SK-N-SH treated with all-trans-retinoic acid at 6 μM for 48 hours (cell line): ENCODE measurements around the gene GEMIN4.
"Not testable (repeated sequence)": the region's sequence is repeated elsewhere in the genome, so short reads cannot be mapped to it uniquely, and the experiment has no call there.

Source experiments
- ATAC-seq: fragments of 200-7000 bp; cut with Tn5 transposase; 3 replicates; pipeline ENCODE4 v1.9.1; 2020; ENCODE audit warnings: mild to moderate bottlenecking, moderate library complexity
- ARNTL ChIP-seq: fragments of 450-650 bp; formaldehyde crosslinking; IDR thresholded peaks from 2 replicates; pipeline ENCODE4 v1.5.0; 2020; ENCODE audit warnings: low read depth, mild to moderate bottlenecking, moderate library complexity, borderline replicate concordance
- BACH2 ChIP-seq: fragments of 250-450 bp; sonication (Bioruptor Pico); IDR thresholded peaks from 2 replicates; pipeline ENCODE4 v1.9.0; 2021; ENCODE audit warnings: mild to moderate bottlenecking, borderline replicate concordance
- CSDC2 ChIP-seq: fragments of 250-450 bp; sonication (Bioruptor Pico); IDR thresholded peaks from 2 replicates; pipeline ENCODE4 v1.5.0; 2020; ENCODE audit warnings: mild to moderate bottlenecking, moderate library complexity
- GLIS3 ChIP-seq: fragments of 250-450 bp; sonication (Bioruptor Pico); IDR thresholded peaks from 2 replicates; pipeline ENCODE4 v1.5.0; 2020; ENCODE audit warnings: mild to moderate bottlenecking, moderate library complexity
- ISL1 ChIP-seq: fragments of 250-450 bp; sonication (Bioruptor Pico); IDR thresholded peaks from 2 replicates; pipeline ENCODE4 v2.1.2; 2022; ENCODE audit warnings: mild to moderate bottlenecking, moderate library complexity
- OSR1 ChIP-seq: fragments of 250-450 bp; sonication (Bioruptor Pico); IDR thresholded peaks from 2 replicates; pipeline ENCODE4 v1.8.0; 2022; ENCODE audit warnings: moderate library complexity, mild to moderate bottlenecking, inconsistent platforms
- PPARA ChIP-seq: fragments of 250-450 bp; sonication (Bioruptor Pico); IDR thresholded peaks from 2 replicates; pipeline ENCODE4 v1.5.0; 2020; ENCODE audit warnings: mild to moderate bottlenecking, borderline replicate concordance
- RARB ChIP-seq: fragments of 250-450 bp; sonication (Bioruptor Pico); IDR thresholded peaks from 2 replicates; pipeline ENCODE4 v1.8.0; 2021; ENCODE audit warnings: mild to moderate bottlenecking, moderate library complexity
- TCF4 ChIP-seq: fragments of 250-450 bp; sonication (Bioruptor Pico); IDR thresholded peaks from 2 replicates; pipeline ENCODE4 v1.8.0; 2021; ENCODE audit warnings: mild to moderate bottlenecking, moderate library complexity, borderline replicate concordance
- ZC3H10 ChIP-seq: fragments of 250-450 bp; sonication (Bioruptor Pico); IDR thresholded peaks from 2 replicates; pipeline ENCODE4 v1.5.1; 2021; ENCODE audit warnings: mild to moderate bottlenecking, moderate library complexity
- ZFP3 ChIP-seq: fragments of 250-450 bp; sonication (Bioruptor Pico); IDR thresholded peaks from 2 replicates; pipeline ENCODE4 v1.5.0; 2020; ENCODE audit warnings: mild to moderate bottlenecking, moderate library complexity
- ZFP30 ChIP-seq: fragments of 450-650 bp; formaldehyde crosslinking; IDR thresholded peaks from 2 replicates; pipeline ENCODE4 v1.5.0; 2022; ENCODE audit warnings: mild to moderate bottlenecking, moderate library complexity
- ZNF565 ChIP-seq: fragments of 450-650 bp; formaldehyde crosslinking; conservative IDR thresholded peaks from 2 replicates; pipeline ENCODE4 v1.5.0; 2020; ENCODE audit warnings: low read depth, mild to moderate bottlenecking, moderate library complexity
- ZNF70 ChIP-seq: fragments of 450-650 bp; formaldehyde crosslinking; IDR thresholded peaks from 2 replicates; pipeline ENCODE4 v1.5.0; 2020; ENCODE audit warnings: mild to moderate bottlenecking, moderate library complexity
- ZNF8 ChIP-seq: fragments of 450-650 bp; formaldehyde crosslinking; IDR thresholded peaks from 2 replicates; pipeline ENCODE4 v1.5.0; 2020; ENCODE audit warnings: mild to moderate bottlenecking, moderate library complexity
- TF ChIP-seq, protein P1 (sequence below): fragments of 250-450 bp; sonication (Bioruptor Pico); IDR thresholded peaks from 2 replicates; pipeline ENCODE4 v1.5.1; 2020; ENCODE audit warnings: low read depth, mild to moderate bottlenecking, moderate library complexity
- TF ChIP-seq, protein P2 (sequence below): fragments of 250-450 bp; sonication (Bioruptor Pico); IDR thresholded peaks from 2 replicates; pipeline ENCODE4 v1.5.1; 2021; ENCODE audit warnings: mild to moderate bottlenecking, moderate library complexity
- TF ChIP-seq, protein P3 (sequence below): fragments of 250-450 bp; sonication (Bioruptor Pico); IDR thresholded peaks from 2 replicates; pipeline ENCODE4 v1.8.0; 2020; ENCODE audit warnings: mild to moderate bottlenecking, moderate library complexity, borderline replicate concordance
- TF ChIP-seq, protein P4 (sequence below): fragments of 250-450 bp; sonication (Bioruptor Pico); IDR thresholded peaks from 2 replicates; pipeline ENCODE4 v1.8.0; 2021; ENCODE audit warnings: low read depth, mild to moderate bottlenecking, moderate library complexity, borderline replicate concordance

The GEMIN4 gene

DNA sequence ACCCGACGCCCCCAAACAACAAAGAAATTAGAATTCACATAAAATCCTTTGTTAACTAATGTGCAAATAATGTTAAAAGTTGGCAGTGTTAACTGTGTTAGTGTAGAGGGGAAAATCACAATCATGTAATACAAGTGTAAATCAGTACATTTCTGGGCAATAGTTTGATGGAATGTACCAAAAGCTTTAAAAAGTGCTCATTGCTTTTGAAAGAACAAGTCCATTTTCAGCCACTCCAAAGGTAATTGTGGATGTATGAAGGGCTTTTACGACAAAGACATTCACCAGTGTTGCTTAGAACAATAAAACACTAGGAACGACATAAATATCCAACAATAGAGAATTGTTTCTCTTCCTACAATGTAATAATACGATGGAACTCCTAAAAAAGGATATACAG is 21.0 kb upstream of the GEMIN4 start:
- ATAC-seq: no peak
- TF ChIP-seq TCF4: no peak
- no peak for TF ChIP-seq PPARA (CRISPR knock-in tag)
- no peak for TF ChIP-seq ISL1
- no peak for TF ChIP-seq ZC3H10
- no peak for TF ChIP-seq RARB (CRISPR knock-in tag)
- TF ChIP-seq, protein P1, sequence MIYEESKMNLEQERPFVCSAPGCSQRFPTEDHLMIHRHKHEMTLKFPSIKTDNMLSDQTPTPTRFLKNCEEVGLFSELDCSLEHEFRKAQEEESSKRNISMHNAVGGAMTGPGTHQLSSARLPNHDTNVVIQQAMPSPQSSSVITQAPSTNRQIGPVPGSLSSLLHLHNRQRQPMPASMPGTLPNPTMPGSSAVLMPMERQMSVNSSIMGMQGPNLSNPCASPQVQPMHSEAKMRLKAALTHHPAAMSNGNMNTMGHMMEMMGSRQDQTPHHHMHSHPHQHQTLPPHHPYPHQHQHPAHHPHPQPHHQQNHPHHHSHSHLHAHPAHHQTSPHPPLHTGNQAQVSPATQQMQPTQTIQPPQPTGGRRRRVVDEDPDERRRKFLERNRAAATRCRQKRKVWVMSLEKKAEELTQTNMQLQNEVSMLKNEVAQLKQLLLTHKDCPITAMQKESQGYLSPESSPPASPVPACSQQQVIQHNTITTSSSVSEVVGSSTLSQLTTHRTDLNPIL (CRISPR knock-in tag): no peak

DNA sequence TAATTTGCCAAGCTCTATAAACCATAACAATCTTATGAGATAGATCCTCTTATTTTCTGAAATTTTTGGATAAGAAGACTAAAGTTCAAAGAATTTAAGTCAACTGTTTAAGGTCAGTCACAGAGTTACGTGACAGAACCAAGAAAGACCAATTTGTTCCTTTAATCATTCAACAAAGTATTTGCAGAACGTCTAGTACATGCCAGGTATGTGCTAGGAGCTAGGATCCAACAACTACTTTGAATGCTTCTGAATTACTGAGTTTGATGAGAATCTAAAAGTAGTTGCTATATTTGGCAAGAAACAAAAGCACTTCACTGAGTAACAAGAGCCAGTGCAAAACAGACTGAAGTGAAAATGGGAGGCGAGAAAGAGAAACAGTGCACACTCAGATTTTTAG is 15.0 kb upstream of the GEMIN4 start:
- no peak for ATAC-seq
- TF ChIP-seq TCF4 (no peak), ZC3H10 (no peak), ARNTL (CRISPR knock-in tag) (no peak), ISL1 (no peak), OSR1 (CRISPR knock-in tag) (no peak), ZNF70 (CRISPR knock-in tag) (no peak), PPARA (CRISPR knock-in tag) (no peak), ZNF565 (CRISPR knock-in tag) (no peak), ZFP3 (CRISPR knock-in tag) (no peak), RARB (CRISPR knock-in tag) (no peak), CSDC2 (no peak)
- TF ChIP-seq, protein P1 (CRISPR knock-in tag): no peak
- TF ChIP-seq, protein P2, sequence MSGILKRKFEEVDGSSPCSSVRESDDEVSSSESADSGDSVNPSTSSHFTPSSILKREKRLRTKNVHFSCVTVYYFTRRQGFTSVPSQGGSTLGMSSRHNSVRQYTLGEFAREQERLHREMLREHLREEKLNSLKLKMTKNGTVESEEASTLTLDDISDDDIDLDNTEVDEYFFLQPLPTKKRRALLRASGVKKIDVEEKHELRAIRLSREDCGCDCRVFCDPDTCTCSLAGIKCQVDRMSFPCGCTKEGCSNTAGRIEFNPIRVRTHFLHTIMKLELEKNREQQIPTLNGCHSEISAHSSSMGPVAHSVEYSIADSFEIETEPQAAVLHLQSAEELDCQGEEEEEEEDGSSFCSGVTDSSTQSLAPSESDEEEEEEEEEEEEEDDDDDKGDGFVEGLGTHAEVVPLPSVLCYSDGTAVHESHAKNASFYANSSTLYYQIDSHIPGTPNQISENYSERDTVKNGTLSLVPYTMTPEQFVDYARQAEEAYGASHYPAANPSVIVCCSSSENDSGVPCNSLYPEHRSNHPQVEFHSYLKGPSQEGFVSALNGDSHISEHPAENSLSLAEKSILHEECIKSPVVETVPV (CRISPR knock-in tag): no peak
- TF ChIP-seq, protein P3, sequence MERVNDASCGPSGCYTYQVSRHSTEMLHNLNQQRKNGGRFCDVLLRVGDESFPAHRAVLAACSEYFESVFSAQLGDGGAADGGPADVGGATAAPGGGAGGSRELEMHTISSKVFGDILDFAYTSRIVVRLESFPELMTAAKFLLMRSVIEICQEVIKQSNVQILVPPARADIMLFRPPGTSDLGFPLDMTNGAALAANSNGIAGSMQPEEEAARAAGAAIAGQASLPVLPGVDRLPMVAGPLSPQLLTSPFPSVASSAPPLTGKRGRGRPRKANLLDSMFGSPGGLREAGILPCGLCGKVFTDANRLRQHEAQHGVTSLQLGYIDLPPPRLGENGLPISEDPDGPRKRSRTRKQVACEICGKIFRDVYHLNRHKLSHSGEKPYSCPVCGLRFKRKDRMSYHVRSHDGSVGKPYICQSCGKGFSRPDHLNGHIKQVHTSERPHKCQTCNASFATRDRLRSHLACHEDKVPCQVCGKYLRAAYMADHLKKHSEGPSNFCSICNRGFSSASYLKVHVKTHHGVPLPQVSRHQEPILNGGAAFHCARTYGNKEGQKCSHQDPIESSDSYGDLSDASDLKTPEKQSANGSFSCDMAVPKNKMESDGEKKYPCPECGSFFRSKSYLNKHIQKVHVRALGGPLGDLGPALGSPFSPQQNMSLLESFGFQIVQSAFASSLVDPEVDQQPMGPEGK (CRISPR knock-in tag): no peak

DNA sequence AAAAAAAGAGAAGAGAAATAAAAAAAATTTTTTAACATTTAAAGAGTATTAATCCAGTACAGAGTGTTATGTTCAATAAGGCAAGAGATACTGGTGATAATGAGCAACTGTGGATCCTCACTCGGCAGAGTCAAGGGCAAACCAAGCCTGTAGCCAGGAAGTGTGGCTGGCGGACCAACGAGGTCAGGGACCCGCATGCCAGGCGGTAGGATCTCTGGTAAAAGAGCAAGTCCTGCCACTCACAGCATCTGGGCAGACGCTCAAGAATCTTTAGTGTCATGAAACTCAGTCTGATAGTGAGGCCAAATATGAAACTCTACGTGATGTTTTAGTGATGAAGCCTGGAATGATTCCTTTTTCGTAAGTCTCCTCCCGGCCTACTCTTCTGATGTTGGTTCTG is 8.3 kb upstream of the GEMIN4 start:
- ATAC-seq: no peak
- TF ChIP-seq PPARA (CRISPR knock-in tag) (no peak), OSR1 (CRISPR knock-in tag) (no peak), BACH2 (CRISPR knock-in tag) (no peak), ARNTL (CRISPR knock-in tag) (no peak), ZNF8 (no peak), ZFP30 (CRISPR knock-in tag) (no peak)
- TF ChIP-seq, protein P2 (CRISPR knock-in tag): no peak

DNA sequence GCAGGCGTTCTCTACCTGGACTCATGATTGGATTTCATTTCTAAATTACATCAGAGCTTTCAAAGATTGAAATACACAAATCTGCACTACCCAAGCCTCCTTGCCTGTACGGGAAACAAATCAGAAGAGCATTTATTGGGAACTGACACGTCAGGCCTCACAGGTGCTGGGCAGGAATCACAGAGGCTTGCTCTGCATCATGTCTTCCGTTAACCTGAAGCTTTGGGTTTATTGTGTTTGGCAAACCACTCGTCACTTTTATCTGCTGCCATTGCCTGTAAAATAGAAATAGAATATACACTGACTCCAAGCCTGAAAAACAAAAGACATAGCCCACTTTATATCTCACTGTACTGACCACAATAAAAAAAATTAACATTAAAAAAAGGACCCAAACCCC is 7.9 kb upstream of the GEMIN4 start:
- TF ChIP-seq, protein P4, sequence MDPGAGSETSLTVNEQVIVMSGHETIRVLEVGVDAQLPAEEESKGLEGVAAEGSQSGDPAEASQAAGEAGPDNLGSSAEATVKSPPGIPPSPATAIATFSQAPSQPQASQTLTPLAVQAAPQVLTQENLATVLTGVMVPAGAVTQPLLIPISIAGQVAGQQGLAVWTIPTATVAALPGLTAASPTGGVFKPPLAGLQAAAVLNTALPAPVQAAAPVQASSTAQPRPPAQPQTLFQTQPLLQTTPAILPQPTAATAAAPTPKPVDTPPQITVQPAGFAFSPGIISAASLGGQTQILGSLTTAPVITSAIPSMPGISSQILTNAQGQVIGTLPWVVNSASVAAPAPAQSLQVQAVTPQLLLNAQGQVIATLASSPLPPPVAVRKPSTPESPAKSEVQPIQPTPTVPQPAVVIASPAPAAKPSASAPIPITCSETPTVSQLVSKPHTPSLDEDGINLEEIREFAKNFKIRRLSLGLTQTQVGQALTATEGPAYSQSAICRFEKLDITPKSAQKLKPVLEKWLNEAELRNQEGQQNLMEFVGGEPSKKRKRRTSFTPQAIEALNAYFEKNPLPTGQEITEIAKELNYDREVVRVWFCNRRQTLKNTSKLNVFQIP (CRISPR knock-in tag): no peak
- no peak for TF ChIP-seq BACH2 (CRISPR knock-in tag)
- TF ChIP-seq GLIS3 (CRISPR knock-in tag): no peak
- no peak for TF ChIP-seq ZC3H10
- no peak for TF ChIP-seq ISL1
- no peak for TF ChIP-seq OSR1 (CRISPR knock-in tag)
- TF ChIP-seq, protein P1 (CRISPR knock-in tag): no peak
- TF ChIP-seq ZFP30 (CRISPR knock-in tag): no peak
- no peak for ATAC-seq

DNA sequence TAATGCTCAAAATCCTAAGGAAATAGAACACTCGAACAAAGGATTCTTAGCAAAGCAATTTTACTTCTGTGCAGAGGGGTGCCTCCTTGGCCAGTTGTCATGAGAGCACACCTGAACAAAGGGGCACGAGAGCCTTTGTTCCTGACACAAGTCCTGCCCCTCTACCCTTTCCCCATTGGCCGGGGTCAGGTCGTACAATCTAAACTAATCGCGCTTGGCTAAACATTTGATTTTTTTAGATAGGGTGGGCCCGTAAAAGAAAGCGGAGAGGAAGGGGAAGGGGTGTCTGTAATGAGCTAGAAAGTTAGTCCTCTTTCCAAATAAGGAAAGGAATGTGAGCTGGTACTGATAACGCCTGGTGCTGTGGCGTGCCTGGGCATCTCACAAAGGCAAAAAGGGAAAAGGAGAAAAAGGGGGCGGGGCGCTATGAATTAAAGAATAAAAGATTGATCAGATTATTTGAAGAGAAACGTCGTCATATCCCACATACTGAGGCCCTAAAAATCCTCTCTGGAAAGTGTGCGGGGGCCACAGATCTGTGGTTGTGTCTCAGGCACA is 4.0 kb upstream of the GEMIN4 start:
- ATAC-seq: not testable (repeated sequence)

DNA sequence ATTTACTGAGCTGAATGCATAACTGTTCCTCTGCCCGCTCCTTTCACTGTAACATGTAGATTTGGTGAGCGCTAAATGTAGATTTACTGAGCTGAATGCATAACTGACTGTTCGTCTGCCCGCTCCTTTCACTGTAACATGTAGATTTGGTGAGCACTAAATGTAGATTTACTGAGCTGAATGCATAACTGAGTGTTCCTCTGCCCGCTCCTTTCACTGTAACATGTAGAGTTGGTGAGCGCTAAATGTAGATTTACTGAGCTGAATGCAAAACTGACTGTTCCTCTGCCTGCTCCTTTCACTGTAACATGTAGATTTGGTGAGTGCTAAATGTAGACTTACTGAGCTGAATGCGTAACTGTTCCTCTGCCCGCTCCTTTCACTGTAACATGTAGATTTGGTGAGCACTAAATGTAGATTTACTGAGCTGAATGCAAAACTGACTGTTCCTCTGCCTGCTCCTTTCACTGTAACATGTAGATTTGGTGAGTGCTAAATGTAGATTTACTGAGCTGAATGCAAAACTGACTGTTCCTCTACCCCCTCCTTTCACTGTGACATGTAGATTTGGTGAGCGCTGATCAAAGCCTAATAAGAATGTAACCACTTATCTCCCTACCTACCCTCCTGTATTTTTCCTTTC is 3.4 kb upstream of the GEMIN4 start:
- ATAC-seq: not testable (repeated sequence)
